BJ (cell line): ENCODE results near the gene FNDC4. TPM values are rescaled to one million over a fixed set of nuclear protein-coding genes. Genes with fewer than 3 reads are reported as not detected.
"Not testable (repeated sequence)": the region's sequence is repeated elsewhere in the genome, so short reads cannot be mapped to it uniquely, and the experiment has no call there.

Source experiments
- CTCF ChIA-PET: fragments of 350-600 bp; formaldehyde crosslinking; extraction: SDS; loops from one replicate; lab custom pipeline; 2021; ENCODE audit warnings: antibody characterized with exemption, inconsistent platforms; lab: Yijun Ruan, JAX
- POLR2A ChIA-PET: fragments of 300-600 bp; sonication (Branson Sonifier 250); formaldehyde crosslinking; extraction: SDS; loops from one replicate; lab custom pipeline; 2021; ENCODE audit warnings: antibody characterized with exemption; lab: Charles Lee
- DNase-seq: peaks from one replicate; pipeline ENCODE4 v3.0.0-alpha.2; 2011; ENCODE audit warnings: low read depth
- H3K27me3 ChIP-seq: 2 replicates; pipeline ENCODE4 v1.6.0; 2011; ENCODE audit warnings: low read length; ENCODE audit not compliant: control insufficient read depth, insufficient read depth
- H3K36me3 ChIP-seq: 2 replicates; pipeline ENCODE4 v1.5.1; 2011; ENCODE audit warnings: low read length; ENCODE audit not compliant: control insufficient read depth, insufficient read depth
- H3K4me3 ChIP-seq: 2 replicates; pipeline ENCODE4 v1.5.1; 2011; ENCODE audit warnings: low read depth, mild to moderate bottlenecking, control low read depth, low read length
- CTCF ChIP-seq: IDR thresholded peaks from 2 replicates; pipeline ENCODE4 v1.5.1; 2011; ENCODE audit warnings: low read depth, mild to moderate bottlenecking, control low read depth, inconsistent platforms, low read length, moderate library complexity; ENCODE audit not compliant: insufficient read depth
- polyA minus RNA-seq: library from RNA; depleted of rRNA, polyadenylated mRNA; stranded (reverse); fragments of >200 nt; gene quantifications from 2 replicates; pipeline ENCODE4 v1.2.3, GENCODE V29; 2011; rRNA and poly(A)+ RNA removed
- polyA plus RNA-seq: library from polyadenylated mRNA; depleted of rRNA; stranded (reverse); fragments of >200 nt; gene quantifications from 2 replicates; pipeline ENCODE4 v1.2.3, GENCODE V29; 2011; rRNA removed

FNDC4 gene, protein sequence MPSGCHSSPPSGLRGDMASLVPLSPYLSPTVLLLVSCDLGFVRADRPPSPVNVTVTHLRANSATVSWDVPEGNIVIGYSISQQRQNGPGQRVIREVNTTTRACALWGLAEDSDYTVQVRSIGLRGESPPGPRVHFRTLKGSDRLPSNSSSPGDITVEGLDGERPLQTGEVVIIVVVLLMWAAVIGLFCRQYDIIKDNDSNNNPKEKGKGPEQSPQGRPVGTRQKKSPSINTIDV
- polyA plus RNA-seq = 6.9 and 8.9 TPM in 2 replicates
- 4.1 and 7.4 TPM in 2 replicates for polyA minus RNA-seq

GRCh38 chr2:27494944-27495554 lies at the start of gene FNDC4:
FNDC4 (minus strand) TSS chr2:27495200; CDS start chr2:27494679, 521 bp downstream.
- no peak for DNase-seq
- Histone ChIP-seq H3K4me3 (peak within 1 kb of the TSS; percentile 65), H3K27me3 (peaks cover 5% of the 10 kb centered on the region), H3K36me3 (no peaks in the 10 kb centered on the region; the same call in 1 of the 2 replicates)
- ChIA-PET POLR2A (no interaction called here), CTCF (interaction anchor here (0.6 kb wide), 1 partner anchor 162 kb away, joined by 3 read pairs; no protein-coding TSS in a partner anchor)
- no peak for TF ChIP-seq CTCF

DNA sequence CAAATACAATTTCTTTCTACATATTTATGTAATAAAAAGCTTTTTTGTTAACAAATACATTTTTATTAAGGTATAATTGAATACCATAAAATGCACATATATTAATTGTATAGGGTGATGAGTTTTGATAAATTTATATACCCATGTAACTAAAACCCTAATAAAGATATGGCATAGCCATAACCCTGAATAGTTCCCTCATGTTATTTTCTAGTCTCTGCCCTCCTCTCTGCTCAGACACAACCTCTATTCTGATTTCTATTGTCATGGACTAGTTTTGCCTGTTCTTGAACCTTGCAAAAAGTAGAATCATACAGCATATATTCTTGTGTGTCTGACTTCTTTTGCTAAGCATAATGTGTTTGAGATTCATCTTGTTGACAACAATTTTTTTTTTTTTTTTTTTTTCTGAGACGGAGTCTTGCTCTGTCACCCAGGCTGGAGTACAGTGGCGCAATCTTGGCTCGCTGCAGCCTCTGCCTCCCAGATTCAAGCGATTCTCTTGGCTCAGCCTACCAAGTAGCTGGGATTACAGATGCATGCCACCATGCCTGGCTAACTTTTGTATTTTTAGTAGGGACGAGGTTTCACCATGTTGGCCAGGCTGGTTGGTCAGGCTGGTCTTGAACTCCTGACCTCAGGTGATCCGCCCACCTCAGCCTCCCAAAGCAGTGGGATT lies 49.3 kb upstream of the FNDC4 start:
- no peak for DNase-seq
- TF ChIP-seq CTCF = no peak
- H3K36me3 ChIP-seq = no peaks in the 10 kb centered on the region
- ChIA-PET POLR2A (no interaction called here), CTCF (interaction anchor here (1.6 kb wide), 1 partner anchor 138 kb away, joined by 4 read pairs; no protein-coding TSS in a partner anchor)
- no peak overlapping the region for H3K4me3 ChIP-seq
- no peaks in the 10 kb centered on the region for H3K27me3 ChIP-seq

DNA sequence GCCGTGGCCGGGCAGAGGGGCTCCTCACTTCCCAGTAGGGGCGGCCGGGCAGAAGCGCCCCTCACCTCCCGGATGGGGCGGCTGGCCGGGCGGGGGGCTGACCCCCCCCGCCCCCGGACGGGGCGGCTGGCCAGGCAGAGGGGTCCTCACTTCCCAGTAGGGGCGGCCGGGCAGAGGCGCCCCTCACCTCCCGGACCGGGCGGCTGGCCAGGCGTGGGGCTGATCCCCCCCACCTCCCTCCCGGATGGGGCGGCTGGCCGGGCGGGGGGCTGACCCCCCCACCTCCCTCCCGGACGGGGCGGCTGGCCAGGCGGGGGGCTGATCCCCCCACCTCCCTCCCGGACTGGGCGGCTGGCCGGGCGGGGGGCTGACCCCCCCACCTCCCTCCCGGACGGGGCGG lies 44.6 kb upstream of the FNDC4 start:
- H3K36me3 ChIP-seq, POLR2A ChIA-PET, CTCF ChIA-PET, DNase-seq, H3K4me3 ChIP-seq, H3K27me3 ChIP-seq: not testable (repeated sequence)

GRCh38 chr2:27538839-27539450 lies 43.9 kb upstream of the FNDC4 start:
- H3K36me3 ChIP-seq, H3K27me3 ChIP-seq, POLR2A ChIA-PET, DNase-seq, H3K4me3 ChIP-seq, CTCF ChIA-PET: not testable (repeated sequence)

- CTCF ChIA-PET = no interaction called here
- no peaks in the 10 kb centered on the region for H3K36me3 ChIP-seq
- no peak overlapping the region for H3K4me3 ChIP-seq
- H3K27me3 ChIP-seq = no peaks in the 10 kb centered on the region
- POLR2A ChIA-PET = no interaction called here
- TF ChIP-seq CTCF = no peak
- no peak for DNase-seq
Measured at GRCh38 chr2:27537287-27537686, 42.3 kb upstream of the FNDC4 start.

DNA sequence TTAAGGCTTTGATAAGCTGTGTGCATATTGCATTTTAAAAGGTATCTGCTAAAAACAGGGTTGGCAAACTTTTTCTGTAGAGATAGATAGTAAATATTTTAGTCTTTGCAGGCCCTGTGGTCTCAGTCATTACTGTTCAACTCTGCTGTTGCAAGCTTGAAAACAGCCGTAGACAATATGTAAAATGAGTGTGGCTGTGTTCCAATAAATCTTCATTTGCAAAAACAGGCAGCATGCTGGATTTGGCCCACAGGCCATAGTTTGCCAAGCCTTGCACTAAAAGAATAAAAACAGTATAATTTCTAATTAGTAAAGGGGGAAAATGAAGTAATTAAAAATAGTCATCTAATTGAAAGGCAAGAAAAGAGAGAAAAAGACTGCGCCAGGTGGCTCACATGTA lies 37.0 kb upstream of the FNDC4 start:
- Histone ChIP-seq H3K27me3 (0 out of 2 replicates have a peak, but pooled peaks cover 1% of the 10 kb centered on the region), H3K36me3 (no peaks in the 10 kb centered on the region), H3K4me3 (no peak overlapping the region)
- CTCF ChIA-PET = interaction anchor here (0.8 kb wide), 1 partner anchor 10 kb away, joined by 4 read pairs; no protein-coding TSS in a partner anchor
- no peak for TF ChIP-seq CTCF
- POLR2A ChIA-PET = no interaction called here
- DNase-seq = no peak
